GM06990 (cell line): ENCODE results near the gene ITLN1.
"Not testable (repeated sequence)": the region's sequence is repeated elsewhere in the genome, so short reads cannot be mapped to it uniquely, and the experiment has no call there.

ENCODE experiments used
- DNase-seq: peaks from one replicate; pipeline ENCODE4 v3.0.0-alpha.2; 2011; ENCODE audit not compliant: insufficient read length; ENCODE audit errors: extremely low read depth
- H3K27me3 ChIP-seq: replicated peaks from 2 replicates; pipeline ENCODE4 v1.6.0; 2011; ENCODE audit warnings: low read length; ENCODE audit not compliant: control insufficient read depth, insufficient read depth
- H3K36me3 ChIP-seq: 2 replicates; pipeline ENCODE4 v1.5.1; 2011; ENCODE audit warnings: low read length; ENCODE audit not compliant: control insufficient read depth, insufficient read depth
- H3K4me3 ChIP-seq: replicated peaks from 2 replicates; pipeline ENCODE4 v1.5.1; 2011; ENCODE audit warnings: low read depth, mild to moderate bottlenecking, control low read depth, low read length
- TF ChIP-seq, protein P1 (sequence below): IDR thresholded peaks from 2 replicates; pipeline ENCODE4 v1.5.1; 2011; ENCODE audit warnings: low read length, control low read depth, mild to moderate bottlenecking, inconsistent platforms; ENCODE audit not compliant: insufficient read depth, poor library complexity, severe bottlenecking

Gene ITLN1

DNA sequence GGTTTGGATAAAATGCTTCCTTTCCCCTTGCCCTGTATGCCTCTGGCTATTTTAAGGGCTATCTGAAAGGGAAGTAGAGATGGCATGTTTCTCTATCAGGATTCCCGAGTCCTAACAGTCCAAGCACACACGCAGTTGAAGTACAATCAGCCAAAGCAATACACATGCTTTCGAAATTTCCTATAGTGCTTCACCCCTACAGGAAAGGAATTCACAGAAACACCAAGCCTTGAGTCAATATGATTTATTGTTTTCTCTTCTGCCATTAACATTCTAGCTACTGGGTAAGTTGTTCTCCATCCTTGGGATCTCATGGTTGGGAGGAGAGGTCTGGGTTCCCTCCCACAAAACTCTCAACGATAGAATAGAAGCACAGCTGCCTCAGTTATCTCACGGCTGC, 8.7 kb downstream of the ITLN1 start:
- DNase-seq, result no peak
- Histone ChIP-seq H3K27me3 (no peaks in the 10 kb centered on the region), H3K36me3 (no peaks in the 10 kb centered on the region), H3K4me3 (no peak overlapping the region)
- TF ChIP-seq, protein P1, sequence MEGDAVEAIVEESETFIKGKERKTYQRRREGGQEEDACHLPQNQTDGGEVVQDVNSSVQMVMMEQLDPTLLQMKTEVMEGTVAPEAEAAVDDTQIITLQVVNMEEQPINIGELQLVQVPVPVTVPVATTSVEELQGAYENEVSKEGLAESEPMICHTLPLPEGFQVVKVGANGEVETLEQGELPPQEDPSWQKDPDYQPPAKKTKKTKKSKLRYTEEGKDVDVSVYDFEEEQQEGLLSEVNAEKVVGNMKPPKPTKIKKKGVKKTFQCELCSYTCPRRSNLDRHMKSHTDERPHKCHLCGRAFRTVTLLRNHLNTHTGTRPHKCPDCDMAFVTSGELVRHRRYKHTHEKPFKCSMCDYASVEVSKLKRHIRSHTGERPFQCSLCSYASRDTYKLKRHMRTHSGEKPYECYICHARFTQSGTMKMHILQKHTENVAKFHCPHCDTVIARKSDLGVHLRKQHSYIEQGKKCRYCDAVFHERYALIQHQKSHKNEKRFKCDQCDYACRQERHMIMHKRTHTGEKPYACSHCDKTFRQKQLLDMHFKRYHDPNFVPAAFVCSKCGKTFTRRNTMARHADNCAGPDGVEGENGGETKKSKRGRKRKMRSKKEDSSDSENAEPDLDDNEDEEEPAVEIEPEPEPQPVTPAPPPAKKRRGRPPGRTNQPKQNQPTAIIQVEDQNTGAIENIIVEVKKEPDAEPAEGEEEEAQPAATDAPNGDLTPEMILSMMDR, result no peak

DNA sequence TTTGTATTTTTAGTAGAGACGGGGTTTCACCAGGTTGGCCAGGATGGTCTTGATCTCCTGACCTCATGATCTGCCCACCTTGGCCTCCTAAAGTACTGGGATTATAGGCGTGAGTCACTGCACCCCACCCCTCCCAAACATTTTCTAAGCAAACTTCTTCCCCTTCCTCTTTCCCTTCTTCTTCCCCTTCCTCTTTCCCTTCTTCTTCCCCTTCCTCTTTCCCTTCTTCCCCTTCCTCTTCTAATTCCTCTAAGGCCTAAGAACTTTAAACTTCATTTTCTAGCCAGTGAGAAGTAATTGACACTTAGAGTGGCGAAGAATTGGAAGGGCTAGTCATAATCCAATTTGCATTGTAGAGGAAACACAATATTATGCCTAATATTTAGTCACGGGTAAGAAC, 9.4 kb downstream of the ITLN1 start:
- not testable (repeated sequence) for DNase-seq, H3K36me3 ChIP-seq, H3K27me3 ChIP-seq

DNA sequence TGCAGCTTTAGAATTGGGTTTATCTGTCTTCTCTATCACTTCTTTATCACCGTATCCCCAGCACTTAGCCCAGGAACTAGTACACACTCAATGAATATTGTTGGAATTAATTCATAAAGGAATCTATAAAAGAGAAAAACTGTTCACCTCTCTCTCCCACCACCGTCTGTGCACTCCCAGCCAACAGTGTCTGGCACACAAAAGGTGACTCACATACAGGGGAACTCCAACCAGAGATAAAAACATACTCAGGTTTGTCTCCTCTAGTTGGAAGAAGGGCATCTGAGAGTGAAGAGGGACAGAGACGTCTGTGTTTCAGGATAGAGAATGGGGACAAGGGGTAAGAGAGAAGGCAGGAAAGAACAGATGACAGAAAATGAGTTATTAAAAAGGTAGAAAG, 10.0 kb downstream of the ITLN1 start:
- TF ChIP-seq, protein P1, result no peak
- Histone ChIP-seq H3K4me3 (no peak overlapping the region), H3K36me3 (no peaks in the 10 kb centered on the region), H3K27me3 (no peaks in the 10 kb centered on the region)
- no peak for DNase-seq

More for the DNA sequence above, 9.4 kb downstream of the ITLN1 start:
- not testable (repeated sequence) for H3K4me3 ChIP-seq

DNA sequence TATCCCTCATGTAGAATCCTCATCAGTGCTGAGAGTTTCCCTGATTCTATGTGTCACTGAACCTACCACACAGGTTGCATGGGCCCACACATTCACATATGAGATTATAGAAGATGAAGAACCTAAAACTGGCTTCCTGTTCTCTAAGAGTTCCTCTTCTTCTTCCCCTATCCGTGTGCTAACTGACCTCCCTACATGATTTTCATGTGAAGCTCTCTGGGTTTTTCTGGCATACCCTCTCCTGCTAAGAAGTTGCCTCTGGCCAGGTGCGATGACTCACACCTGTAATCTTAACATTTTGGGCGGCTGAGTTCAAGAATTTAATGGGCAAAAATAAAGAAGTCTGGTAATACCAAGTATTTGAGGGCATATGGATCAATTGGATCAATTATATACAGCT, 16.8 kb downstream of the ITLN1 start:
- no peak for DNase-seq
- TF ChIP-seq, protein P1, result no peak
- Histone ChIP-seq H3K36me3 (no peaks in the 10 kb centered on the region), H3K4me3 (no peak overlapping the region), H3K27me3 (no peaks in the 10 kb centered on the region)

DNA sequence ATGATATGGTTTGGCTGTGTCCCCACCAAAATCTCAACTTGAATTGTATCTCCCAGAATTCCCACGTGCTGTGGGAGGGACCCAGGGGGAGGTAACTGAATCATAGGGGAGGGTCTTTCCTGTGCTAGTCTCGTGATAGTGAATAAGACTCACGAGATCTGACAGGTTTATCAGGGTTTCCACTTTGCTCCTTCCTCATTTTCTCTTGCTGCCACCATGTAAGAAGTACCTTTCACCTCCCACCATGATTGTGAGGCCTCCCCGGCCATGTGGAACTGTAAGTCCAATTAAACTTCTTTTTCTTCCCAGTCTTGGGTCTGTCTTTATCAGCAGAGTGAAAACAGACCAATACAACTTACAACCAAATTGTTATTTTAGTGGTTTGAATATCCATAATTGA, 17.3 kb downstream of the ITLN1 start:
- not testable (repeated sequence) for H3K36me3 ChIP-seq, H3K27me3 ChIP-seq, DNase-seq, H3K4me3 ChIP-seq

DNA sequence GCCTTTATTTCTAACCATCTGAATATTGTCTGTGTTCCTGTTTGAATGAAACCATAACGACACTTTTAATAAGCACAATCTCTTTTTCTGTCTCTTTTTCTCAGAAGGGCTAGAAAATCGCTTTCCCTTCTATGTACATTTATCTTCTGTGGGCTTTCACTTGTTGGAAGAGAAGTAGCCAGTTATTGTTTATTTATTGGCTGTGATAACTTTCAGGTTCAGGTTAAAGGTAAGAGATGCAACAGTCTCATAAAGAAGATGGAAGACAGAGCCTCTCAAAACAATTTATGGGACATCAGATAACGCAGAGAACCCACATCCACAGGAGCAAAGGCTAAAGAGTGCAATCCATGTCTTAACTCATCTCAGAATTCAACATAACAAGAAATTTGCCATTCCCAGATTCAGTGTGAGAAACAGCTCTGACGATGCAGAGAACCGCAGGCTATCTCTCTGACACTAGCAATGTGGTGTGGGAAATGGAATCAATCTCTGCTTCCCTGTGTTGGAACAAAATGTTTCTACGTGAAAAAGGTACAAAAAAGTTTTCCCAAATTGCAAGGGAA, 18.2 kb downstream of the ITLN1 start:
- TF ChIP-seq, protein P1, result no peak
- H3K4me3 ChIP-seq, result no peak overlapping the region
- H3K27me3 ChIP-seq, result no peaks in the 10 kb centered on the region
- DNase-seq, result no peak
- no peaks in the 10 kb centered on the region for H3K36me3 ChIP-seq

DNA sequence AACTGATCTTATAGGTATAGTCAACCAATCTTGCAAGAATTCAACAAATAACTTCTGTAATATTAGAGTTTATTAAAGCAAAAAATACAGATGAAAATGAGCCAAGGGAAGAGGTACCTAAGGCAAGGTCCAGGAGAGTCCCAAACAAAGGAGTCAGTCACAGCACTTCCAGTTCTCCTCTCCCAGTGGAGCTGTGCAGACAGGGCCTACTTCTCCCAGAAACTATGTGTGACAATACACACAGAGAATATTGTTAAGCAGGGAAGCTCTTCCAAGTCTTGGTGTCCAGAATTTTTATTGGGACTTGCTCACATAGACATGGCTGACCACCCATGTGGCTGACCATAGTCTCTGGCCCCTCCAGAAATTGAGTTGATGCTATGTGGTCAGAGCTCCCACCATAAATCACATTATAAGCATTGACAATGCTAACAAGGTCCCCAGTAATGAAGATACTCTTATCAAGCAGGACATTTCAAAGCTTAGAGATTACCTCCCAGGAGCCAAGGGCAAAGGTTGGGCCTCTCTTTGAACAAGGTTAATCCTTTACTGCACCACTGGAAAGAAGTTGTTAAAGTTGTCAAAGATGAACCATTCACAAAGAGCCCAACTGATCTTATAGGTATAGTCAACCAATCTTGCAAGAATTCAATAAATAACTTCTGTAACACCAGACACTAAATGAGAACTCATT, 18.8 kb downstream of the ITLN1 start:
- TF ChIP-seq, protein P1, result no peak
- no peak for DNase-seq
- Histone ChIP-seq H3K4me3 (no peak overlapping the region), H3K36me3 (no peaks in the 10 kb centered on the region), H3K27me3 (no peaks in the 10 kb centered on the region)
